HepG2 (cell line): ENCODE results near the gene EFCAB8. TPM values are rescaled to one million over a fixed set of nuclear protein-coding genes. Genes with fewer than 3 reads are reported as not detected.

ENCODE experiments used
- FOSL2 ChIP-seq: sonication (generic); formaldehyde crosslinking; IDR thresholded peaks from 2 replicates; pipeline ENCODE4 v1.4.0; 2020; ENCODE audit warnings: missing genetic modification reagents
- FOXK2 ChIP-seq: fragments of 450-650 bp; IDR thresholded peaks from 2 replicates; pipeline ENCODE4 v1.6.1; 2016
- GATAD1 ChIP-seq: IDR thresholded peaks from 2 replicates; pipeline ENCODE4 v1.6.1; 2016; ENCODE audit warnings: missing genetic modification reagents, missing compliant biosample characterization
- GLI4 ChIP-seq: sonication (generic); formaldehyde crosslinking; IDR thresholded peaks from 2 replicates; pipeline ENCODE4 v1.5.1; 2020; ENCODE audit warnings: missing genetic modification reagents, mild to moderate bottlenecking, moderate library complexity, borderline replicate concordance
- HCFC1 ChIP-seq: fragments of 150-350 bp; IDR thresholded peaks from 2 replicates; pipeline ENCODE4 v1.6.1; 2014; ENCODE audit warnings: low read depth, low read length
- NR2F2 ChIP-seq: IDR thresholded peaks from 2 replicates; pipeline ENCODE4 v1.6.1; 2012; ENCODE audit warnings: low read depth, inconsistent platforms, borderline replicate concordance
- SOX13 ChIP-seq, 3 experiments: fragments of 450-650 bp in 1 of 3; sonication (generic) in 1 of 3; formaldehyde crosslinking in 1 of 3; IDR thresholded peaks in 2 of 3; conservative IDR thresholded peaks in 1 of 3; 2 replicates each; pipeline versions ENCODE4 v1.5.0 to v1.6.1; 2016 to 2020; ENCODE audit warnings: antibody characterized with exemption in 1 of 3, mild to moderate bottlenecking in 1 of 3, missing compliant biosample characterization in 1 of 3, missing genetic modification reagents in 1 of 3, moderate library complexity in 1 of 3
- TBP ChIP-seq: sonication (generic); formaldehyde crosslinking; IDR thresholded peaks from 2 replicates; pipeline ENCODE4 v1.5.0; 2020; ENCODE audit warnings: missing genetic modification reagents
- ZNF589 ChIP-seq: sonication (generic); formaldehyde crosslinking; conservative IDR thresholded peaks from 2 replicates; pipeline ENCODE4 v1.8.0; 2022; ENCODE audit warnings: mild to moderate bottlenecking, moderate library complexity, missing genetic modification reagents
- ZNF615 ChIP-seq: sonication (generic); formaldehyde crosslinking; IDR thresholded peaks from 2 replicates; pipeline ENCODE4 v1.5.0; 2020; ENCODE audit warnings: mild to moderate bottlenecking, missing genetic modification reagents, borderline replicate concordance
- ZNF746 ChIP-seq: sonication (generic); formaldehyde crosslinking; IDR thresholded peaks from 2 replicates; pipeline ENCODE4 v1.8.0; 2022; ENCODE audit warnings: mild to moderate bottlenecking, missing genetic modification reagents
- polyA plus RNA-seq, 8 experiments: library from polyadenylated mRNA; depleted of rRNA in 3 of 8; stranded (reverse) in 7 of 8; unstranded in 1 of 8; fragments of >200 nt; fragmentation: Illumina TruSeq in 4 of 8; extraction: Trizol in 4 of 8; gene quantifications; 2 replicates each; pipeline versions ENCODE4 v1.2.1 to v1.2.3, GENCODE V29; 2011 to 2016; ENCODE audit warnings: low read depth in 4 of 8, missing spikeins in 1 of 8, mixed read lengths in 1 of 8; ENCODE audit not compliant: insufficient read depth in 1 of 8
- total RNA-seq, 5 experiments: library from RNA; depleted of rRNA; stranded (reverse); fragments of >200 nt; fragmentation: Illumina TruSeq; extraction: Trizol; gene quantifications; 2 replicates each; pipeline ENCODE4 v1.2.3, GENCODE V29; 2016; ENCODE audit warnings: low read depth in 1 of 5
- TF ChIP-seq, protein P1 (sequence below): sonication (generic); formaldehyde crosslinking; IDR thresholded peaks from 2 replicates; pipeline ENCODE4 v1.4.0; 2020; ENCODE audit warnings: mild to moderate bottlenecking, missing genetic modification reagents
- TF ChIP-seq, protein P2 (sequence below): IDR thresholded peaks from 2 replicates; pipeline ENCODE4 v1.6.1; 2016; ENCODE audit warnings: low read depth
- TF ChIP-seq, protein P3 (sequence below): sonication (generic); formaldehyde crosslinking; IDR thresholded peaks from 2 replicates; pipeline ENCODE4 v1.4.0; 2020; ENCODE audit warnings: mild to moderate bottlenecking, missing genetic modification reagents, borderline replicate concordance

Gene EFCAB8
- total and polyA plus RNA-seq, 2 of the 13 experiments (the other 11 are each of a cell fraction or from before 2014, with no cell fraction given): 0.15 to 0.22 TPM

DNA sequence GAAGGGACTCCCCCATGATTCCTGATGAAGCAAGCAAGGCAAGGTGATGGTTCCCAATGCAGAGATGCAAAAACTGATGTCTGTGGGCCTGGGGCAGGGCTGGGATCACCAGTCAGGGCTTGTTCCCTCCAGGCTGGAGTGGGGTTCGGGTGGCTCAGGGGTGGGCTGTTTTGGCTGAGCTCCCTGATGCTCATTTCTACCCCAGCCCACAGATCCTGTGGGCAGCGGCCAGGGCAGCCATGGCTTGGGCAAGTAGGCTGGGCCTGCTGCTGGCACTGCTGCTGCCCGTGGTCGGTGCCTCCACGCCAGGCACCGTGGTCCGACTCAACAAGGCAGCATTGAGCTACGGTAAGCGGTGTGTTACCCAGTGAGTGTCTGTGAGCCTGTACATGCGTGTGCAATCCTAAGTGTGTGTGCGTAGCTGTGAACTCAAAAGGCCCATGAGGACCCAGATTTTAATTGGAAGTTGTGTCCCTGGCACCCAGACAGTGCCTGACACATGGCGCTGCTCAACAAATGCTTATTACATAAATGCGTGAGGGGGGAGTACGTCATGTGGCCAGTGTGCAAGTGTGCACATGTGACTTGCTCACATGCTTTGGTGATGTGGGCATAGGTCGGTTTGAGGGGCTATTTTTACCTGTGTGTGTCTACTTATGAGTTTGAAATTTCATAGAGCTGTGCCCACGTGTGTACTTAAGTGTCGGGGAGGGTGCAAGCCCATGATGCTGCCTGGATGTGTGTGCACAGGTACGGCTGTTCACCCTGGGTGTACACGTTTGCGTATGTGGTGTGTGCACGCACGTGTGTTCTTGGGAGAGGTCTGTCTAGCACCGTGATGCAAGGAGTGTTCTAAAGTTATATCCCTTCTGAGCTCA, 149.9 kb downstream of the EFCAB8 start (continued):
- TF ChIP-seq, protein P1, sequence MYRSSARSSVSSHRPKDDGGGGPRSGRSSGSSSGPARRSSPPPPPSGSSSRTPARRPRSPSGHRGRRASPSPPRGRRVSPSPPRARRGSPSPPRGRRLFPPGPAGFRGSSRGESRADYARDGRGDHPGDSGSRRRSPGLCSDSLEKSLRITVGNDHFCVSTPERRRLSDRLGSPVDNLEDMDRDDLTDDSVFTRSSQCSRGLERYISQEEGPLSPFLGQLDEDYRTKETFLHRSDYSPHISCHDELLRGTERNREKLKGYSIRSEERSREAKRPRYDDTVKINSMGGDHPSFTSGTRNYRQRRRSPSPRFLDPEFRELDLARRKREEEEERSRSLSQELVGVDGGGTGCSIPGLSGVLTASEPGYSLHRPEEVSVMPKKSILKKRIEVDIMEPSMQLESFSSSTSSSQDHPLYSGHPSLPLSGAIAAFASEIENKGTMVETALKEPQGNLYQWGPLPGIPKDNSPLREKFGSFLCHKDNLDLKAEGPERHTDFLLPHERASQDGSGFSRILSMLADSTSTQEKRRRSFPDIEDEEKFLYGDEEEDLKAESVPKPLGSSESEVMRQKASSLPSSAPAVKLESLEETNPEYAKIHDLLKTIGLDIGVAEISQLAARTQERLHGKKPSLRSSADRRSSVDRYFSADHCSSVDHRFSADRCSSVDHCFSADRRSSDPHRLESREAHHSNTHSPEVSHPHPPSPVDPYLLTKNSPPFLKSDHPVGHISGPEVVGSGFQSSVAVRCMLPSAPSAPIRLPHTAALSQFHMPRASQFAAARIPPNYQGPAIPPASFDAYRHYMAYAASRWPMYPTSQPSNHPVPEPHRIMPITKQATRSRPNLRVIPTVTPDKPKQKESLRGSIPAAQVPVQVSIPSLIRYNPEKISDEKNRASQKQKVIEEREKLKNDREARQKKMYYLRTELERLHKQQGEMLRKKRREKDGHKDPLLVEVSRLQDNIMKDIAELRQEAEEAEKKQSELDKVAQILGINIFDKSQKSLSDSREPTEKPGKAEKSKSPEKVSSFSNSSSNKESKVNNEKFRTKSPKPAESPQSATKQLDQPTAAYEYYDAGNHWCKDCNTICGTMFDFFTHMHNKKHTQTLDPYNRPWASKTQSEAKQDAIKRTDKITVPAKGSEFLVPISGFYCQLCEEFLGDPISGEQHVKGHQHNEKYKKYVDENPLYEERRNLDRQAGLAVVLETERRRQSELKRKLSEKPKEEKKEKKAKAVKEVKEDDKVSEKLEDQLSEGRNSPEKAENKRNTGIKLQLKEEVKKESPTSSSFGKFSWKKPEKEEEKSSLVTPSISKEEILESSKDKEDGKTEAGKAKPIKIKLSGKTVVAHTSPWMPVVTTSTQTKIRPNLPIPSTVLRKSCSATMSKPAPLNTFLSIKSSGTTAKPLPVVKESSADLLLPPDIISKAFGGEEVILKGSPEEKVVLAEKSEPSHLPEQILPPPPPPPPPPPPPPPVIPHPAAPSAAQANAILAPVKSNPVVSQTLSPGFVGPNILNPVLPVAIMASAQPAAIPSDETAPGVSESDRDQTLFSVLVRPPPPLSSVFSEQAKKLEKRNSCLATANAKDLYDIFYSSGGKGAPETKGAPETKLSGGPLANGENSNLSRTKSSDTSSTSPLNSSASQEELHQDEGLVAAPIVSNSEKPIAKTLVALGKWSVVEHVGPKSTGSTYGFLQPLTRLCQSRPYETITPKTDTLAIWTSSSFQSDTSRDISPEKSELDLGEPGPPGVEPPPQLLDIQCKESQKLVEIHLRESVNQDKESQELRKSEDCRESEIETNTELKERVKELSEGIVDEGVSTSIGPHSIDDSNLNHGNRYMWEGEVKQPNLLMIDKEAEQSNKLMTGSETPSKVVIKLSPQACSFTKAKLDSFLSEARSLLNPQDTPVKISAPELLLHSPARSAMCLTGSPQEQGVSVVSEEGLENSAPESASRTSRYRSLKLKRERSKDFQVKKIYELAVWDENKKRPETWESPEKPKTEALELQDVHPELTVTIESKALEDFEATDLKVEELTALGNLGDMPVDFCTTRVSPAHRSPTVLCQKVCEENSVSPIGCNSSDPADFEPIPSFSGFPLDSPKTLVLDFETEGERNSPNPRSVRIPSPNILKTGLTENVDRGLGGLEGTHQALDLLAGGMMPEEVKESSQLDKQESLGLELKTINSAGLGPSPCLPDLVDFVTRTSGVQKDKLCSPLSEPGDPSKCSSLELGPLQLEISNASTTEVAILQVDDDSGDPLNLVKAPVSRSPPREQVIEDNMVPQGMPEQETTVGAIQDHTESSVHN (CRISPR knock-in tag): no peak
- TF ChIP-seq HCFC1 (no peak), FOXK2 (no peak), SOX13 (IDR thresholded peaks at IDR 0.05) (no peak), SOX13 (CRISPR knock-in tag; conservative IDR thresholded peaks at IDR 0.05 in 1 of 2, IDR thresholded peaks at IDR 0.05 in 1 of 2) (peak in 1 of 2 experiments; percentile 45; a peak in 1 of 4 replicates), GATAD1 (CRISPR knock-in tag) (no peak), NR2F2 (no peak), ZNF615 (CRISPR knock-in tag) (no peak), FOSL2 (CRISPR knock-in tag) (0 out of 2 replicates have a peak, but pooled peaks have one; percentile 27), ZNF746 (CRISPR knock-in tag) (no peak), ZNF589 (no peak), TBP (CRISPR knock-in tag) (no peak), GLI4 (CRISPR knock-in tag) (no peak)
- TF ChIP-seq, protein P2, sequence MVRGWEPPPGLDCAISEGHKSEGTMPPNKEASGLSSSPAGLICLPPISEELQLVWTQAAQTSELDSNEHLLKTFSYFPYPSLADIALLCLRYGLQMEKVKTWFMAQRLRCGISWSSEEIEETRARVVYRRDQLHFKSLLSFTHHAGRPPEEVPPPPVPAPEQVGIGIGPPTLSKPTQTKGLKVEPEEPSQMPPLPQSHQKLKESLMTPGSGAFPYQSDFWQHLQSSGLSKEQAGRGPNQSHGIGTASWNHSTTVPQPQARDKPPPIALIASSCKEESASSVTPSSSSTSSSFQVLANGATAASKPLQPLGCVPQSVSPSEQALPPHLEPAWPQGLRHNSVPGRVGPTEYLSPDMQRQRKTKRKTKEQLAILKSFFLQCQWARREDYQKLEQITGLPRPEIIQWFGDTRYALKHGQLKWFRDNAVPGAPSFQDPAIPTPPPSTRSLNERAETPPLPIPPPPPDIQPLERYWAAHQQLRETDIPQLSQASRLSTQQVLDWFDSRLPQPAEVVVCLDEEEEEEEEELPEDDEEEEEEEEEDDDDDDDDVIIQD (CRISPR knock-in tag): no peak
- TF ChIP-seq, protein P3, sequence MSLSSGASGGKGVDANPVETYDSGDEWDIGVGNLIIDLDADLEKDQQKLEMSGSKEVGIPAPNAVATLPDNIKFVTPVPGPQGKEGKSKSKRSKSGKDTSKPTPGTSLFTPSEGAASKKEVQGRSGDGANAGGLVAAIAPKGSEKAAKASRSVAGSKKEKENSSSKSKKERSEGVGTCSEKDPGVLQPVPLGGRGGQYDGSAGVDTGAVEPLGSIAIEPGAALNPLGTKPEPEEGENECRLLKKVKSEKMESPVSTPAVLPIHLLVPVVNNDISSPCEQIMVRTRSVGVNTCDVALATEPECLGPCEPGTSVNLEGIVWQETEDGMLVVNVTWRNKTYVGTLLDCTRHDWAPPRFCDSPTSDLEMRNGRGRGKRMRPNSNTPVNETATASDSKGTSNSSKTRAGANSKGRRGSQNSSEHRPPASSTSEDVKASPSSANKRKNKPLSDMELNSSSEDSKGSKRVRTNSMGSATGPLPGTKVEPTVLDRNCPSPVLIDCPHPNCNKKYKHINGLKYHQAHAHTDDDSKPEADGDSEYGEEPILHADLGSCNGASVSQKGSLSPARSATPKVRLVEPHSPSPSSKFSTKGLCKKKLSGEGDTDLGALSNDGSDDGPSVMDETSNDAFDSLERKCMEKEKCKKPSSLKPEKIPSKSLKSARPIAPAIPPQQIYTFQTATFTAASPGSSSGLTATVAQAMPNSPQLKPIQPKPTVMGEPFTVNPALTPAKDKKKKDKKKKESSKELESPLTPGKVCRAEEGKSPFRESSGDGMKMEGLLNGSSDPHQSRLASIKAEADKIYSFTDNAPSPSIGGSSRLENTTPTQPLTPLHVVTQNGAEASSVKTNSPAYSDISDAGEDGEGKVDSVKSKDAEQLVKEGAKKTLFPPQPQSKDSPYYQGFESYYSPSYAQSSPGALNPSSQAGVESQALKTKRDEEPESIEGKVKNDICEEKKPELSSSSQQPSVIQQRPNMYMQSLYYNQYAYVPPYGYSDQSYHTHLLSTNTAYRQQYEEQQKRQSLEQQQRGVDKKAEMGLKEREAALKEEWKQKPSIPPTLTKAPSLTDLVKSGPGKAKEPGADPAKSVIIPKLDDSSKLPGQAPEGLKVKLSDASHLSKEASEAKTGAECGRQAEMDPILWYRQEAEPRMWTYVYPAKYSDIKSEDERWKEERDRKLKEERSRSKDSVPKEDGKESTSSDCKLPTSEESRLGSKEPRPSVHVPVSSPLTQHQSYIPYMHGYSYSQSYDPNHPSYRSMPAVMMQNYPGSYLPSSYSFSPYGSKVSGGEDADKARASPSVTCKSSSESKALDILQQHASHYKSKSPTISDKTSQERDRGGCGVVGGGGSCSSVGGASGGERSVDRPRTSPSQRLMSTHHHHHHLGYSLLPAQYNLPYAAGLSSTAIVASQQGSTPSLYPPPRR: no peak
